ENCODE results near the gene PSMC4. TPM values are rescaled to one million over a fixed set of nuclear protein-coding genes. Genes with fewer than 3 reads are reported as not detected.

PSMC4 gene
- total RNA-seq, 1 experiment from 2014 or later: 258 TPM

DNA sequence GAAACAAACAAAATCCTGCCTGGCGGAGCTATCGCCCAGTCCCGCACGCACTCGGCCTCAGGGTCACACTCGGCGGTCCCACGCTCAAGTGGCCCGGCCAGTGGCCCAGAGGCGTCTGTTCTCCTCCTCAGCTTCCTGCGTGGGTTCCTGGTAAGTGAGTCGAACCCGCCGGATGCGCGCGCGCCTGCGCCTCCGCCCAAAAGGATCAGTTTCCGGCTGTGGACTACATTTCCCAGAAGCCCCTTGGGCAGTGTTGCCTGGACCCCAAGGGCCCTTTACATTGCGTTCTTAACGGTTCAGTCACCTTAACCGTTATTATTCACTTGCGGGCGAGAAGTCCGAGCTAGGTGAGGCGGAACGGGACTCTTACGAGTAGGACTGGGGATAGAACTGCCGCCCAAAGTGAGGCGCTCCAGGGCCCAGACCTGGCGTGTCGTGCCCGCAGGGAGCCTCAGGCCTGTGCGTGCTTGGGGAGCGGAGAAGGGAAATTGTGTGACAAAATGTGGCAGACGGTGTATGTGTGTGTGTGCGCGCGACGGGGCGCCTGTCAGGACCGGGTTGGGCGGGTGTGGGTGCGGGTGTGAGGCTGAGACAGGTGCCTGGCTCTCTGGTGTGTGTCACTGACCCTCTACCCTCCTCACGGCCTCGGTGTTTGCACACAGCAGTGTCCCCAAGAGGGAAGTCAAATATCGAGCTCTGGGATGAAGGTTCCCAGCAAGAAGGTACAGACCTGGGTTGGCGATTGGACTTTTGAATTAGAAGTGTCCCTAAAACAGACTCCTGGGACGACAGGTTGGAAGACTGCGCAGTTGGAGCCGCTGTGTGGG is 26.1 kb downstream of the PSMC4 start, which contains the start of gene ZNF546:
TSS of gene ZNF546 (plus strand) at position 250 of the 827 bp plus-strand sequence. CDS start 1,267 bp downstream, outside the sequence.
- Histone ChIP-seq H3K36me3 (ENCODE audit: low read depth, low read length) (peaks cover 7% of the 10 kb centered on the region; the same call in 1 of the 2 replicates), H3K4me3 (ENCODE audit: low read length) (peak within 1 kb of the TSS; percentile 89), H4K20me1 (ENCODE audit: low read length) (no peaks in the 10 kb centered on the region), H2AFZ (ENCODE audit: low read length) (peak within 1 kb of the TSS; percentile 95), H3K27ac (ENCODE audit: low read length) (peak within 1 kb of the TSS; percentile 90), H3F3A (ENCODE audit: low read length, unreplicated experiment) (no peaks in the 10 kb centered on the region), H3K79me2 (ENCODE audit: low read length) (peaks cover 13% of the 10 kb centered on the region), H3K9ac (ENCODE audit: low read length) (peak within 1 kb of the TSS; percentile 93), H3K4me1 (ENCODE audit: insufficient read depth, low read length) (peaks cover 19% of the 10 kb centered on the region), H3K27me3 (ENCODE audit: low read length) (no peaks in the 10 kb centered on the region), H3K9me2 (replicated peaks; ENCODE audit: low read length) (no peaks in the 10 kb centered on the region), H3K4me2 (ENCODE audit: low read length) (peak within 1 kb of the TSS; percentile 92), H3K9me3 (ENCODE audit: low read length) (no peaks in the 10 kb centered on the region)
- peak; percentile 93 for ATAC-seq
- CTCF ChIA-PET: no interaction called here
- POLR2A ChIA-PET (ENCODE audit: unreplicated experiment): no interaction called here
- peak; percentile 78 for DNase-seq
- TF ChIP-seq EZH2 (IDR thresholded peaks at IDR 0.05; ENCODE audit: low read length, unreplicated experiment): no peak
- TF ChIP-seq EZH2phosphoT487 (IDR thresholded peaks at IDR 0.05; ENCODE audit: borderline replicate concordance, low read length): no peak
- TF ChIP-seq, protein P1, sequence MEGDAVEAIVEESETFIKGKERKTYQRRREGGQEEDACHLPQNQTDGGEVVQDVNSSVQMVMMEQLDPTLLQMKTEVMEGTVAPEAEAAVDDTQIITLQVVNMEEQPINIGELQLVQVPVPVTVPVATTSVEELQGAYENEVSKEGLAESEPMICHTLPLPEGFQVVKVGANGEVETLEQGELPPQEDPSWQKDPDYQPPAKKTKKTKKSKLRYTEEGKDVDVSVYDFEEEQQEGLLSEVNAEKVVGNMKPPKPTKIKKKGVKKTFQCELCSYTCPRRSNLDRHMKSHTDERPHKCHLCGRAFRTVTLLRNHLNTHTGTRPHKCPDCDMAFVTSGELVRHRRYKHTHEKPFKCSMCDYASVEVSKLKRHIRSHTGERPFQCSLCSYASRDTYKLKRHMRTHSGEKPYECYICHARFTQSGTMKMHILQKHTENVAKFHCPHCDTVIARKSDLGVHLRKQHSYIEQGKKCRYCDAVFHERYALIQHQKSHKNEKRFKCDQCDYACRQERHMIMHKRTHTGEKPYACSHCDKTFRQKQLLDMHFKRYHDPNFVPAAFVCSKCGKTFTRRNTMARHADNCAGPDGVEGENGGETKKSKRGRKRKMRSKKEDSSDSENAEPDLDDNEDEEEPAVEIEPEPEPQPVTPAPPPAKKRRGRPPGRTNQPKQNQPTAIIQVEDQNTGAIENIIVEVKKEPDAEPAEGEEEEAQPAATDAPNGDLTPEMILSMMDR (conservative IDR thresholded peaks at IDR 0.05; ENCODE audit: low read depth, low read length): no peak
- TSS peak; percentile 73 for BruUV-seq (replicated peaks)
- intact Hi-C loops (cut with micrococcal nuclease): no loop called here

DNA sequence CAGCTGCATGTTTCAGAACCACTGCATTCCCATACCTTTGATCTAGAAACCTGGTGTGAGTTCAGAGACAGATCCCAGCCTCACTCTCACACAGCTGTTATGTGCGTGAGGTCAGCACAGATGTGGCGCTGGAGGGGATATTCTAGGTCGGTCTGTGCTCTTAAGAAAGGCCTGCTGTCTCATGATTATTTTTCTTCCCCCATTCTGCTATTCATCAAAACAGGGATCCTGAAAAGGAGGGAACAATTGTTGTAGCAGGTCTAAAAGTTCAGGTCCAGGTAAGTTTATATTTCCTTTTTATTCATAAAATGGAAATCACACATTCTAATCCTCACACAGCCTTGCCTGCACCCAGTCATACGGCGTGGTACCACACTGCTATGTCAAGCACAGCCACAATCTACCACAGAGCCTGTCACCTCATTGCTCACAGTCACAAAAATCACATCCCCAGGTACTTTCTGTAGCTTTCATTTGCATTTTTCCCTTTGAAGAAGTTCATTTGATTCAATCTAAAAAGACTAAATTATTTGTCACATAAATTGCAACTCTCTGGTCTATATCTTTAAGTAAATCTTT is 26.8 kb downstream of the PSMC4 start:
- Histone ChIP-seq H3K9me3 (ENCODE audit: low read length) (no peaks in the 10 kb centered on the region), H3K9ac (ENCODE audit: low read length) (peak overlapping the region; percentile 93), H3K36me3 (ENCODE audit: low read depth, low read length) (peaks cover 7% of the 10 kb centered on the region; the same call in 1 of the 2 replicates), H3K9me2 (replicated peaks; ENCODE audit: low read length) (no peaks in the 10 kb centered on the region), H3K4me1 (ENCODE audit: insufficient read depth, low read length) (peaks cover 19% of the 10 kb centered on the region), H3K27ac (ENCODE audit: low read length) (peak overlapping the region; percentile 90), H4K20me1 (ENCODE audit: low read length) (no peaks in the 10 kb centered on the region), H3K27me3 (ENCODE audit: low read length) (no peaks in the 10 kb centered on the region), H3K79me2 (ENCODE audit: low read length) (peaks cover 13% of the 10 kb centered on the region), H3K4me2 (ENCODE audit: low read length) (peak overlapping the region; percentile 92), H3K4me3 (ENCODE audit: low read length) (peak overlapping the region; percentile 89; the same call in 1 of the 2 replicates), H3F3A (ENCODE audit: low read length, unreplicated experiment) (no peaks in the 10 kb centered on the region), H2AFZ (ENCODE audit: low read length) (peak overlapping the region; percentile 95; the same call in 1 of the 2 replicates)
- POLR2A ChIA-PET (ENCODE audit: unreplicated experiment): no interaction called here
- TF ChIP-seq EZH2phosphoT487 (IDR thresholded peaks at IDR 0.05; ENCODE audit: borderline replicate concordance, low read length): no peak
- TF ChIP-seq EZH2 (IDR thresholded peaks at IDR 0.05; ENCODE audit: low read length, unreplicated experiment): no peak
- TF ChIP-seq, protein P1 (conservative IDR thresholded peaks at IDR 0.05; ENCODE audit: low read depth, low read length): no peak
- no TSS peak for BruUV-seq (replicated peaks)
- CTCF ChIA-PET: no interaction called here
- DNase-seq: no peak
- no peak for ATAC-seq
- intact Hi-C loops (cut with micrococcal nuclease): no loop called here

All from PC-3 (cell line).